GM12875 (cell line): ENCODE measurements around the gene WDR5B.

Experiments
- H3K4me3 ChIP-seq: one replicate; pipeline ENCODE4 v1.5.1; 2011; ENCODE audit warnings: low read depth, low read length, control low read depth
- CTCF ChIP-seq: IDR thresholded peaks from 2 replicates; pipeline ENCODE4 v1.5.1; 2011; ENCODE audit warnings: low read depth, mild to moderate bottlenecking, control low read depth, inconsistent platforms, low read length, moderate library complexity, borderline replicate concordance; ENCODE audit not compliant: insufficient read depth

The WDR5B gene

GRCh38 chr3:122407946-122408345, 7.9 kb downstream of the WDR5B start:
- TF ChIP-seq CTCF = no peak
- H3K4me3 ChIP-seq = no peak overlapping the region

GRCh38 chr3:122406198-122406597, 9.7 kb downstream of the WDR5B start:
- no peak for TF ChIP-seq CTCF

GRCh38 chr3:122405015-122405414, 10.8 kb downstream of the WDR5B start:
- no peak for TF ChIP-seq CTCF
- H3K4me3 ChIP-seq = no peak overlapping the region

More at GRCh38 chr3:122406198-122406597, 9.7 kb downstream of the WDR5B start:
- H3K4me3 ChIP-seq = no peak overlapping the region

- no peak overlapping the region for H3K4me3 ChIP-seq
- no peak for TF ChIP-seq CTCF
Observed at GRCh38 chr3:122403489-122403888, 12.4 kb downstream of the WDR5B start.

GRCh38 chr3:122398920-122399319, 16.9 kb downstream of the WDR5B start:
- H3K4me3 ChIP-seq = no peak overlapping the region
- TF ChIP-seq CTCF = no peak

GRCh38 chr3:122397201-122397600, 18.7 kb downstream of the WDR5B start:
- H3K4me3 ChIP-seq = no peak overlapping the region
- no peak for TF ChIP-seq CTCF

- TF ChIP-seq CTCF = no peak
- no peak overlapping the region for H3K4me3 ChIP-seq
Observed at GRCh38 chr3:122396511-122396910, 19.4 kb downstream of the WDR5B start.
